ENCODE measurements around the gene ZNF407. TPM values are rescaled to one million over a fixed set of nuclear protein-coding genes. Genes with fewer than 3 reads are reported as not detected.

Gene ZNF407
- total and polyA plus RNA-seq, 4 donors = 1.9 to 16.5 (median 6.6) TPM

DNA sequence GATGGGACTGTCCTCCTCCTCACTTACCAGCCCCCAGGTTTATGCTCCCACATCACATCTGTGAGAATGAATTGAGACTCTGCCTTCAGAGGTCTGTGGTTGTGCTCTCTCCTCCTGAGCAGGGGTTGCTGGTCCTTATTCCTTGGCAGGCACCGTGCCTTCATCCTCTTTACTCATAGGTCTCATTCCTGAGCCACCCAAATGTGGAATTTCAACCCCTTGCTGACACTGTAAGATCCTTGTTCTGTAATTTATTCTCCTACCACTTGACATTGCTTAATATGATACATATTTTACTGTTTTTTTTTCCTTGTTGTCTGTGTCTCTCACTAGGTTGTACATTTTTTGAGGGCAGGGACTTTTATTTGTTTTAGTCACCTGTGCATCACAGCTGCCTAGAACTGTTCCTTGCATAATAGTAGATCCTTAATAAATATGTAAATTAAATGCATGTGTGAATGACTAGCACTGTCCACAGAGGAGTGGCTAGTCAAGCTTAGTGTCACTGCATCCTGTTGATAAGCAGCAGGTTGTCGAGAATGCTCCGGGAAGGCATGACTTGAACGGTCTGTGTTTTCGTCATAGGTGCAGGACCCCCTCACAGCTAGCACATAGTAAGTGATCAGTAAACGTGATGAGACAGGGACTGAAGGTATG lies 180.6 kb downstream of the ZNF407 start:
- WGBS = 92% methylated on average over 6 of the region's 6 CpGs
- Histone ChIP-seq H3K9me3 (ENCODE audit: control insufficient read depth in 4 of 4, low read length in 3 of 4) (no peaks in the 10 kb centered on the region), H3K4me3 (ENCODE audit: low read depth in 1 of 3, low read length in 3 of 3) (no peak overlapping the region), H3K27ac (ENCODE audit: low read depth in 1 of 2, low read length in 2 of 2) (no peak overlapping the region), H3K4me1 (ENCODE audit: control insufficient read depth in 4 of 4, insufficient read depth in 4 of 4, low read length in 3 of 4) (no peaks in the 10 kb centered on the region), H3K9ac (ENCODE audit: low read depth in 1 of 2, low read length in 2 of 2) (no peak overlapping the region), H3K36me3 (ENCODE audit: control insufficient read depth in 4 of 4, insufficient read depth in 3 of 4, low read depth in 1 of 4, low read length in 3 of 4) (no peaks in the 10 kb centered on the region), H3K27me3 (ENCODE audit: control insufficient read depth in 4 of 4, insufficient read depth in 4 of 4, low read length in 3 of 4) (no peaks in the 10 kb centered on the region)
- DNase-seq (ENCODE audit: low spot score) = no peak
- TF ChIP-seq HNF4A (conservative IDR thresholded peaks at IDR 0.05) (no peak), TAF1 (conservative IDR thresholded peaks at IDR 0.05) (no peak), CTCF (IDR thresholded peaks at IDR 0.05; ENCODE audit: low read depth, low read length, missing input control) (no peak), FOXA2 (IDR thresholded peaks at IDR 0.05) (no peak), EGR1 (IDR thresholded peaks at IDR 0.05; ENCODE audit: low read depth in 2 of 2) (no peak), RXRA (IDR thresholded peaks at IDR 0.05) (no peak), RAD21 (IDR thresholded peaks at IDR 0.05) (no peak), FOXA1 (IDR thresholded peaks at IDR 0.05) (no peak), ATF3 (IDR thresholded peaks at IDR 0.05) (no peak), GABPA (IDR thresholded peaks at IDR 0.05 in 1 of 2, conservative IDR thresholded peaks at IDR 0.05 in 1 of 2) (no peak), NR2F2 (IDR thresholded peaks at IDR 0.05) (no peak), JUND (IDR thresholded peaks at IDR 0.05) (no peak), ZBTB33 (IDR thresholded peaks at IDR 0.05) (no peak), HNF4G (IDR thresholded peaks at IDR 0.05) (no peak)
- TF ChIP-seq, protein P1, sequence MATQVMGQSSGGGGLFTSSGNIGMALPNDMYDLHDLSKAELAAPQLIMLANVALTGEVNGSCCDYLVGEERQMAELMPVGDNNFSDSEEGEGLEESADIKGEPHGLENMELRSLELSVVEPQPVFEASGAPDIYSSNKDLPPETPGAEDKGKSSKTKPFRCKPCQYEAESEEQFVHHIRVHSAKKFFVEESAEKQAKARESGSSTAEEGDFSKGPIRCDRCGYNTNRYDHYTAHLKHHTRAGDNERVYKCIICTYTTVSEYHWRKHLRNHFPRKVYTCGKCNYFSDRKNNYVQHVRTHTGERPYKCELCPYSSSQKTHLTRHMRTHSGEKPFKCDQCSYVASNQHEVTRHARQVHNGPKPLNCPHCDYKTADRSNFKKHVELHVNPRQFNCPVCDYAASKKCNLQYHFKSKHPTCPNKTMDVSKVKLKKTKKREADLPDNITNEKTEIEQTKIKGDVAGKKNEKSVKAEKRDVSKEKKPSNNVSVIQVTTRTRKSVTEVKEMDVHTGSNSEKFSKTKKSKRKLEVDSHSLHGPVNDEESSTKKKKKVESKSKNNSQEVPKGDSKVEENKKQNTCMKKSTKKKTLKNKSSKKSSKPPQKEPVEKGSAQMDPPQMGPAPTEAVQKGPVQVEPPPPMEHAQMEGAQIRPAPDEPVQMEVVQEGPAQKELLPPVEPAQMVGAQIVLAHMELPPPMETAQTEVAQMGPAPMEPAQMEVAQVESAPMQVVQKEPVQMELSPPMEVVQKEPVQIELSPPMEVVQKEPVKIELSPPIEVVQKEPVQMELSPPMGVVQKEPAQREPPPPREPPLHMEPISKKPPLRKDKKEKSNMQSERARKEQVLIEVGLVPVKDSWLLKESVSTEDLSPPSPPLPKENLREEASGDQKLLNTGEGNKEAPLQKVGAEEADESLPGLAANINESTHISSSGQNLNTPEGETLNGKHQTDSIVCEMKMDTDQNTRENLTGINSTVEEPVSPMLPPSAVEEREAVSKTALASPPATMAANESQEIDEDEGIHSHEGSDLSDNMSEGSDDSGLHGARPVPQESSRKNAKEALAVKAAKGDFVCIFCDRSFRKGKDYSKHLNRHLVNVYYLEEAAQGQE (IDR thresholded peaks at IDR 0.05) = no peak
- TF ChIP-seq, protein P2, sequence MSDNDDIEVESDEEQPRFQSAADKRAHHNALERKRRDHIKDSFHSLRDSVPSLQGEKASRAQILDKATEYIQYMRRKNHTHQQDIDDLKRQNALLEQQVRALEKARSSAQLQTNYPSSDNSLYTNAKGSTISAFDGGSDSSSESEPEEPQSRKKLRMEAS (IDR thresholded peaks at IDR 0.05) = no peak
